Measurements from ENCODE around the gene RASSF7.

The RASSF7 gene

GRCh38 chr11:535519-536454 lies 25.0 kb upstream of the RASSF7 start, which contains the start of gene HRAS:
HRAS (minus strand) TSS chr11:535576.
- Histone ChIP-seq H3K4me2 (ENCODE audit: low read length) (peak within 1 kb of the TSS; percentile 93), H3K36me3 (ENCODE audit: control insufficient read depth in 1 of 2, insufficient read depth in 2 of 2, low read length in 2 of 2) (peaks cover 31 to 34% of the 10 kb centered on the region in 2 experiments), H2AFZ (ENCODE audit: insufficient read depth, low read length, poor library complexity) (peak within 1 kb of the TSS; percentile 63), H2BK5ac (ENCODE audit: low read depth, low read length, poor library complexity) (peak within 1 kb of the TSS; percentile 33), H3K9ac (ENCODE audit: low read length) (peak within 1 kb of the TSS; percentile 90), H3K4me1 (ENCODE audit: control insufficient read depth in 1 of 2, insufficient read depth in 2 of 2, low read length in 2 of 2) (peaks cover 21 to 23% of the 10 kb centered on the region in 2 experiments), H3K4ac (ENCODE audit: low read depth, low read length) (peak within 1 kb of the TSS; percentile 82), H3K27me3 (ENCODE audit: insufficient read depth, low read length) (peaks cover 12% of the 10 kb centered on the region), H2BK12ac (ENCODE audit: low read length) (no peak within 1 kb of the TSS), H3K9me3 (ENCODE audit: insufficient read depth, low read depth, low read length) (peaks cover 3% of the 10 kb centered on the region), H3K27ac (ENCODE audit: low read depth, low read length) (peak within 1 kb of the TSS; percentile 39), H2AK5ac (ENCODE audit: low read length) (peak within 1 kb of the TSS; percentile 56), H3K79me2 (ENCODE audit: control insufficient read depth, insufficient read depth, low read length, poor library complexity) (peaks cover 6% of the 10 kb centered on the region), H4K8ac (ENCODE audit: low read depth, low read length) (peak within 1 kb of the TSS; percentile 81), H3K79me1 (ENCODE audit: low read length) (peaks cover 15% of the 10 kb centered on the region), H3K14ac (ENCODE audit: low read length) (peak within 1 kb of the TSS; percentile 73), H2BK120ac (ENCODE audit: insufficient read depth, low read length, poor library complexity) (peak within 1 kb of the TSS; percentile 41), H3K18ac (ENCODE audit: low read length) (peak within 1 kb of the TSS; percentile 83), H3K4me3 (ENCODE audit: low read depth, low read length) (peak within 1 kb of the TSS; percentile 83), H4K12ac (ENCODE audit: low read depth, low read length) (peak within 1 kb of the TSS; percentile 82), H4K91ac (ENCODE audit: low read depth, low read length) (peak within 1 kb of the TSS; percentile 87), H3K23ac (ENCODE audit: low read length) (no peak within 1 kb of the TSS)
- no CpG with 5 or more reads among the region's 97 CpGs for WGBS (ENCODE audit: extremely low coverage, insufficient coverage, insufficient read length)
- peak; percentile 93 to 96 for DNase-seq

DNA sequence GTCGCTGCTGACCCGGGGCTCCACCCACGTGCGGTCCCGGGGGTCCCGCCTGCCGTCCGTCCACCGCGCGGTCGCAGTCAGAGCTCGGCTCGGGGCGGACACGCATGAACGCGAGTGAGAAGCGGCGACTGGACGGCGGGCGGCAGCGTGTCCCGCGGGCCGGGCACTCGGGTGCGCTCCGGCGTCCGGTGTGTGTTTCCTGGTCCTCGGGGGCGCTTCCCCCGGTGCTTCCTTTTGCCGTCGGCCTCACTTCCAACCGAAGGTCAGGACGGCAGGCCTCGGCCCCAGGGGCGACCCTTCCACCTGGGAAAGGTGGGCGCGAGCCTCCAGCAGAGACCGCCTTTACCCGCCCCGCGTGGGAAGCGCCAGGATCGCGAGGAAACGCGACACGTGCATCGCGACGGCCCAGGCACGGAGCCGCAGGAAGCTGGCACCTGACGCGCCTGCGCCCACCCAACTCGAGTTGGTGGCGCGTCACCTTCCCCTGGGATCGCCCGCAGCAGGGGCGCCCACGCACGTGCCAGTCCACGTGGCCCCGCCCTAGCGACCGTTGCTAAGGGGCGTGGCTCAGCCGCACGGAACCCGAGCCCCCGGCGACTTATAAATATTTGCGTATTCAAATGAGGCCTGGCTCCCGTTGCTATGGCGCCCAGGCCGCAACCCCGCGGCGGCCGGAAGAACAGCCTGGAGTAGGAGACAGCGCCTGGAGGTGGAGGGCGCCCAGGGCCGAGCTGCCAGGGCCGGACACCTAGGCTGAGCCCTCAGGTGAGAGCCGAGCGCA lies 23.7 kb upstream of the RASSF7 start, which contains the start of gene LRRC56:
LRRC56 (plus strand) TSS at position 687 of the 781 bp plus-strand sequence. CDS start 3,158 bp downstream, outside the sequence.
- H3K14ac ChIP-seq (ENCODE audit: low read length), result peak within 1 kb of the TSS; percentile 0
- H3K4me1 ChIP-seq (ENCODE audit: control insufficient read depth in 1 of 2, insufficient read depth in 2 of 2, low read length in 2 of 2), result peaks cover 21 to 23% of the 10 kb centered on the region in 2 experiments
- H3K23ac ChIP-seq (ENCODE audit: low read length), result no peak within 1 kb of the TSS
- peak within 1 kb of the TSS; percentile 2 for H2BK120ac ChIP-seq (ENCODE audit: insufficient read depth, low read length, poor library complexity)
- peaks cover 15% of the 10 kb centered on the region for H3K79me1 ChIP-seq (ENCODE audit: low read length)
- H3K9ac ChIP-seq (ENCODE audit: low read length), result no peak within 1 kb of the TSS
- H3K4ac ChIP-seq (ENCODE audit: low read depth, low read length), result no peak within 1 kb of the TSS
- H3K18ac ChIP-seq (ENCODE audit: low read length), result peak within 1 kb of the TSS; percentile 35
- H2AK5ac ChIP-seq (ENCODE audit: low read length), result peak within 1 kb of the TSS; percentile 2
- H3K4me2 ChIP-seq (ENCODE audit: low read length), result peak within 1 kb of the TSS; percentile 63
- peaks cover 12% of the 10 kb centered on the region for H3K27me3 ChIP-seq (ENCODE audit: insufficient read depth, low read length)
- peaks cover 20 to 23% of the 10 kb centered on the region in 2 experiments for H3K36me3 ChIP-seq (ENCODE audit: control insufficient read depth in 1 of 2, insufficient read depth in 2 of 2, low read length in 2 of 2)
- peaks cover 6% of the 10 kb centered on the region for H3K79me2 ChIP-seq (ENCODE audit: control insufficient read depth, insufficient read depth, low read length, poor library complexity)
- H4K12ac ChIP-seq (ENCODE audit: low read depth, low read length), result peak within 1 kb of the TSS; percentile 15
- H2BK12ac ChIP-seq (ENCODE audit: low read length), result peak within 1 kb of the TSS; percentile 3
- peak within 1 kb of the TSS; percentile 42 for H3K4me3 ChIP-seq (ENCODE audit: low read depth, low read length)
- peak; percentile 88 to 89 for DNase-seq
- H3K9me3 ChIP-seq (ENCODE audit: insufficient read depth, low read depth, low read length), result peaks cover 3% of the 10 kb centered on the region
- H2BK5ac ChIP-seq (ENCODE audit: low read depth, low read length, poor library complexity), result no peak within 1 kb of the TSS
- no CpG with 5 or more reads among the region's 93 CpGs for WGBS (ENCODE audit: extremely low coverage, insufficient coverage, insufficient read length)
- peak within 1 kb of the TSS; percentile 28 for H4K91ac ChIP-seq (ENCODE audit: low read depth, low read length)
- peak within 1 kb of the TSS; percentile 76 for H2AFZ ChIP-seq (ENCODE audit: insufficient read depth, low read length, poor library complexity)
- H4K8ac ChIP-seq (ENCODE audit: low read depth, low read length), result peak within 1 kb of the TSS; percentile 40
- no peak within 1 kb of the TSS for H3K27ac ChIP-seq (ENCODE audit: low read depth, low read length)

DNA sequence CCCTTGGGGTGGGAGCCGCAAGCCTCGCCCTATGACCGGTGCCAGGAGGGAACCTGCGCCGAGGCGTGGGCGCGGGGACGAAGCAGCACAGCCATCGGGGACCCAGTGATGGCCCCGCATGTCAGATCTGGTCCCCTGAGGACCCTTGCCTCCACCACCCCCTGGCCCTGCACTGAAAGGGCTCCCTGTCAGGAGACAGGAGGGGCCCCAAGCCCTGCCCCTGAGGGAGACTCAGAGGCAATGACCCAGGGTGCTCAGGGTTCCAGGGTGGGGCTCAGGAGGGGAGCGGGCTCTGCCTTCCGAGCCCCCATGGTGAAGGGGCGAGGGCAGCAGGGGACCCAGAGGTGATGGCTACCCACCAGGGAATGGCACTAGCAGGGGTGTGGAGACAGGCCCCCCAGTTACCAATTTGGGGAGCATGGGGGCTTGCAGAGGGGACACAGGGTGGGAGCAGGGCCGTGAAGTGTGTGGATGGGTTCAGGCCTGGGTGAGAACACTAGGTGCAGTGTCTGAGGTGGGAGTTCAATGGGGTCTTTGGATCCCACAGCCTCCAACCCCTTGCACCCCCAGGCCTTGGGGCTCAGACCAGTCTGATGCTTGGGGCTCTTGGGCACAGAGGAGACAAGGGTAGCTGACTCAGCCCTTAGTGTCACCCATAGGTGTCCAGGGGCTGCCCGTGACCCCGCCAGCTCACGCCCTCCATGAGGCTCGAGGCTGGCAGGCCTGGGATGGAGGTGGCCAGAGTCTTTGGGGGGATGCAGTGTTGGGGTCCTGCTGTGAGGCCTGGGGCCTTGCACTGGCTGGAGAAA lies 22.9 kb upstream of the RASSF7 start:
- H2BK5ac ChIP-seq (ENCODE audit: low read depth, low read length, poor library complexity), result no peak overlapping the region
- no peak for DNase-seq
- peaks cover 21 to 23% of the 10 kb centered on the region in 2 experiments for H3K4me1 ChIP-seq (ENCODE audit: control insufficient read depth in 1 of 2, insufficient read depth in 2 of 2, low read length in 2 of 2)
- H2AFZ ChIP-seq (ENCODE audit: insufficient read depth, low read length, poor library complexity), result no peak overlapping the region
- no CpG with 5 or more reads among the region's 19 CpGs for WGBS (ENCODE audit: extremely low coverage, insufficient coverage, insufficient read length)
- H4K91ac ChIP-seq (ENCODE audit: low read depth, low read length), result no peak overlapping the region
- H3K27me3 ChIP-seq (ENCODE audit: insufficient read depth, low read length), result peaks cover 12% of the 10 kb centered on the region
- H3K4me2 ChIP-seq (ENCODE audit: low read length), result peak overlapping the region; percentile 63
- peaks cover 6% of the 10 kb centered on the region for H3K79me2 ChIP-seq (ENCODE audit: control insufficient read depth, insufficient read depth, low read length, poor library complexity)
- no peak overlapping the region for H2BK120ac ChIP-seq (ENCODE audit: insufficient read depth, low read length, poor library complexity)
- H3K14ac ChIP-seq (ENCODE audit: low read length), result no peak overlapping the region
- H3K4me3 ChIP-seq (ENCODE audit: low read depth, low read length), result peak overlapping the region; percentile 42
- H2AK5ac ChIP-seq (ENCODE audit: low read length), result peak overlapping the region; percentile 2
- H3K23ac ChIP-seq (ENCODE audit: low read length), result no peak overlapping the region
- H3K18ac ChIP-seq (ENCODE audit: low read length), result peak overlapping the region; percentile 35
- H3K9ac ChIP-seq (ENCODE audit: low read length), result no peak overlapping the region
- peaks cover 3% of the 10 kb centered on the region for H3K9me3 ChIP-seq (ENCODE audit: insufficient read depth, low read depth, low read length)
- no peak overlapping the region for H4K12ac ChIP-seq (ENCODE audit: low read depth, low read length)
- peaks cover 12 to 15% of the 10 kb centered on the region in 2 experiments for H3K36me3 ChIP-seq (ENCODE audit: control insufficient read depth in 1 of 2, insufficient read depth in 2 of 2, low read length in 2 of 2)
- H2BK12ac ChIP-seq (ENCODE audit: low read length), result peak overlapping the region; percentile 3
- no peak overlapping the region for H3K27ac ChIP-seq (ENCODE audit: low read depth, low read length)
- no peak overlapping the region for H3K4ac ChIP-seq (ENCODE audit: low read depth, low read length)
- peak overlapping the region; percentile 13 for H4K8ac ChIP-seq (ENCODE audit: low read depth, low read length)
- H3K79me1 ChIP-seq (ENCODE audit: low read length), result peaks cover 15% of the 10 kb centered on the region
